ENCODE results near the gene PIP5K1C.

GRCh38 chr19:3721887-3722442 lies 21.7 kb upstream of the PIP5K1C start:
- TF ChIP-seq POLR2AphosphoS5 (IDR thresholded peaks at IDR 0.05; ENCODE audit: low read depth, low read length) (no peak), FOXP2 (optimal IDR thresholded peaks at IDR 0.05; ENCODE audit: borderline replicate concordance, extremely low read depth, extremely low read length, insufficient read depth) (no peak), TAF1 (IDR thresholded peaks at IDR 0.05; ENCODE audit: borderline replicate concordance, insufficient read depth, low read length) (no peak)

Data from PFSK-1 (cell line).